Panc1 (cell line): ENCODE measurements around the gene VIPR2. TPM values are rescaled to one million over a fixed set of nuclear protein-coding genes. Genes with fewer than 3 reads are reported as not detected.

ENCODE experiments used
- ATAC-seq: fragments of 200-7000 bp; cut with Tn5 transposase; 2 replicates; pipeline ENCODE4 v1.9.1; 2020; ENCODE audit warnings: mild to moderate bottlenecking, moderate library complexity
- BruUV-seq: library from RNA; stranded (reverse); fragments of 400-500 nt; replicated peaks from 2 replicates; lab custom pipeline; 2021; lab: Mats Ljungman, UMichigan
- CTCF ChIA-PET: fragments of 300-600 bp; sonication (Branson Sonifier 250); formaldehyde crosslinking; loops from one replicate; lab custom pipeline; 2022; ENCODE audit warnings: antibody characterized with exemption; lab: Charles Lee
- POLR2A ChIA-PET: fragments of 300-600 bp; sonication (Branson Sonifier 250); formaldehyde crosslinking; loops from one replicate; lab custom pipeline; 2022; ENCODE audit warnings: antibody characterized with exemption; lab: Charles Lee
- DNase-seq: peaks from one replicate; pipeline ENCODE4 v3.0.0-alpha.2; 2010; ENCODE audit warnings: low read depth, low spot score
- H3K27ac ChIP-seq: 2 replicates; pipeline ENCODE4 v1.5.1; 2011; ENCODE audit warnings: mild to moderate bottlenecking, low read length, inconsistent platforms
- H3K27me3 ChIP-seq: fragments of 200-500 bp; sonication (Bioruptor generic); 2 replicates; pipeline ENCODE4 v1.6.0; 2014; ENCODE audit warnings: low read length, inconsistent platforms; ENCODE audit not compliant: control insufficient read depth, insufficient read depth
- H3K36me3 ChIP-seq: fragments of 200-500 bp; sonication (Bioruptor generic); 2 replicates; pipeline ENCODE4 v1.5.1; 2014; ENCODE audit warnings: inconsistent platforms, mild to moderate bottlenecking, low read length, moderate library complexity; ENCODE audit not compliant: control insufficient read depth, insufficient read depth
- H3K4me1 ChIP-seq: 2 replicates; pipeline ENCODE4 v1.5.1; 2011; ENCODE audit warnings: inconsistent platforms, mild to moderate bottlenecking, low read length, moderate library complexity; ENCODE audit not compliant: control insufficient read depth, insufficient read depth
- H3K4me3 ChIP-seq, 2 experiments: 2 replicates each; pipeline ENCODE4 v1.5.1; 2011 to 2012; ENCODE audit warnings: low read depth in 2 of 2, low read length in 2 of 2, mild to moderate bottlenecking in 2 of 2, inconsistent platforms in 1 of 2, moderate library complexity in 1 of 2
- H3K9me3 ChIP-seq: fragments of 200-500 bp; sonication (Bioruptor generic); 2 replicates; pipeline ENCODE4 v1.5.1; 2014; ENCODE audit warnings: low read depth, mild to moderate bottlenecking, inconsistent platforms, low read length, moderate library complexity; ENCODE audit not compliant: control insufficient read depth, insufficient read depth
- CTCF ChIP-seq: fragments of 450-650 bp; IDR thresholded peaks from 2 replicates; pipeline ENCODE4 v1.5.1; 2017; ENCODE audit warnings: mild to moderate bottlenecking
- POLR2AphosphoS5 ChIP-seq: IDR thresholded peaks from 2 replicates; pipeline ENCODE4 v1.6.1; 2012; ENCODE audit warnings: mild to moderate bottlenecking, low read depth, low read length, moderate library complexity
- REST ChIP-seq, 2 experiments: IDR thresholded peaks; 2 replicates each; pipeline ENCODE4 v1.6.1; 2011 to 2012; ENCODE audit warnings: low read depth in 2 of 2, control low read depth in 1 of 2, low read length in 1 of 2, mild to moderate bottlenecking in 1 of 2, moderate library complexity in 1 of 2; ENCODE audit not compliant: insufficient read depth in 1 of 2
- SIN3A ChIP-seq: IDR thresholded peaks from 2 replicates; pipeline ENCODE4 v1.6.1; 2012; ENCODE audit warnings: low read depth, mild to moderate bottlenecking, low read length, moderate library complexity, borderline replicate concordance; ENCODE audit not compliant: insufficient read depth
- TCF7L2 ChIP-seq: IDR thresholded peaks from 2 replicates; pipeline ENCODE4 v1.6.1; 2011; ENCODE audit warnings: mild to moderate bottlenecking, low read depth, low read length, inconsistent platforms
- in situ Hi-C: cut with HindIII; loops from 2 replicates; pipeline ENCODE4 v1.10.0; 2016; ENCODE audit warnings: low sequenced_read_pairs, low pct_unique_long_range_greater_than_20kb
- intact Hi-C: fragments of 100-400 bp; cut with micrococcal nuclease; formaldehyde crosslinking; loops from one replicate; pipeline ENCODE4 v1.10.0; 2022; ENCODE audit not compliant: unreplicated experiment
- total RNA-seq: library from RNA; stranded (reverse); gene quantifications from one replicate; pipeline ENCODE4 v1.2.1, GENCODE V29; 2021; ENCODE audit not compliant: unreplicated experiment

Gene VIPR2
- total RNA-seq, 1 experiment from 2014 or later: not detected

GRCh38 chr7:159105832-159106811, 38.5 kb downstream of the VIPR2 start:
- Histone ChIP-seq H3K27ac (no peak overlapping the region), H3K27me3 (peaks cover 5% of the 10 kb centered on the region), H3K9me3 (no peaks in the 10 kb centered on the region), H3K36me3 (no peaks in the 10 kb centered on the region), H3K4me1 (no peaks in the 10 kb centered on the region), H3K4me3 (no peak overlapping the region)
- POLR2A ChIA-PET: no interaction called here
- TF ChIP-seq REST (IDR thresholded peaks at IDR 0.05; ENCODE audit: insufficient read depth in 1 of 2, low read depth in 2 of 2, low read length in 1 of 2) (no peak), SIN3A (no peak)
- CTCF ChIA-PET: no interaction called here
- in situ Hi-C loops (no loop called here), intact Hi-C loops (no loop called here)
- no peak for DNase-seq
- BruUV-seq: no TSS peak
- peak; percentile 40; the same call in 1 of the 2 replicates for ATAC-seq

GRCh38 chr7:159105066-159105780, 39.4 kb downstream of the VIPR2 start:
- Histone ChIP-seq H3K4me1 (no peaks in the 10 kb centered on the region), H3K4me3 (no peak overlapping the region), H3K36me3 (no peaks in the 10 kb centered on the region), H3K27ac (no peak overlapping the region), H3K27me3 (peaks cover under 1% of the 10 kb centered on the region), H3K9me3 (no peaks in the 10 kb centered on the region)
- ATAC-seq (no peak), DNase-seq (no peak)
- CTCF ChIA-PET: no interaction called here
- no peak for TF ChIP-seq TCF7L2
- in situ Hi-C loops: no loop called here
- no TSS peak for BruUV-seq
- POLR2A ChIA-PET: no interaction called here
- intact Hi-C loops: no loop called here

GRCh38 chr7:159104188-159104920, 40.3 kb downstream of the VIPR2 start:
- Histone ChIP-seq H3K9me3 (no peaks in the 10 kb centered on the region), H3K36me3 (no peaks in the 10 kb centered on the region), H3K27ac (no peak overlapping the region), H3K27me3 (no peaks in the 10 kb centered on the region; the same call in 1 of the 2 replicates), H3K4me1 (no peaks in the 10 kb centered on the region), H3K4me3 (no peak overlapping the region)
- intact Hi-C loops (no loop called here), in situ Hi-C loops (no loop called here)
- TF ChIP-seq CTCF (no peak), REST (IDR thresholded peaks at IDR 0.05; ENCODE audit: insufficient read depth in 1 of 2, low read depth in 2 of 2, low read length in 1 of 2) (no peak), SIN3A (no peak), POLR2AphosphoS5 (no peak), TCF7L2 (no peak)
- ChIA-PET POLR2A (no interaction called here), CTCF (no interaction called here)
- ATAC-seq (no peak), DNase-seq (no peak)
- BruUV-seq: no TSS peak
